ENCODE results near the gene ROPN1. TPM values are rescaled to one million over a fixed set of nuclear protein-coding genes. Genes with fewer than 3 reads are reported as not detected.
A peak's percentile ranks its signal among the peaks of the same experiment; 100 is the strongest.

The ROPN1 gene
- total and polyA plus RNA-seq, 2 of the 4 experiments (the other 2 are of a cell fraction): 0.03 to 0.18 TPM

DNA sequence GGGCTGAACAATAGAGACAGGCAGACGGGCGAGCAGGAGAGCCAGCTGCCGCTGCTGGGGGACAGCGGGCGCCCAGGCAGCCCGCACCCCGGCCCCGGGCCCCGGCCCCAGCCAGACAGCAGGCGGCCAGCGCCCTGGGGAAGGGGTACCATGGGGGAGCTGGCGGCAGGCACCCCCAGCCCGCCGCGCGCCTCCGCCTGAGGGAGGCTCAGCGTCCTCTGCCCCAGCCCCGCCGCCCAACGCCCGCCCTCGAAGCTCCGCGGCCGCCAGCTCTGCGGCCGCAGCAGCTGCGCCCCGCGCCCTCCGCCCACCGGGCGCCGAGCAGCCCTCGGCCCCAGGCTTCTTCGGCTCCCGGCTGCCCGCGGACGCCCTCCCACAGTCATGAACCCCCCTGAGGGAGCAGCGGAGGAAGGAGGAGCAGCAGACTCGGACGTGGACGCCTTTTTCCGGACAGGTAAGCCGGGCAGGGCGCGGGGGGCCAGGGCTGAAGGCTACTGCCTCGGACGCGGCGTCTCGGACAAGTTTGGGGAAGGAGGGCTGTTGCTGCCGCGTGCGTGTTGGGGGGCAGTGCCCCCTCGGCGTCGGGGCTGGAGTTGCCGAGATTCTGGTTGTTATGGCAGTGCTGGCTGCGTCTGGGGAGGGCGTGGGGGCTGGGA, 41.6 kb upstream of the ROPN1 start, which contains the start of gene KALRN:
KALRN (plus strand) TSS at position 10 of the 656 bp plus-strand sequence.
- Histone ChIP-seq H3K56ac (ENCODE audit: extremely low read depth, insufficient read depth, low read length) (peak within 1 kb of the TSS; percentile 57; the same call in 1 of the 2 replicates), H3K9me1 (ENCODE audit: insufficient read depth, low read length) (no peaks in the 10 kb centered on the region), H3K18ac (ENCODE audit: low read depth, low read length) (no peak within 1 kb of the TSS), H3K9me3 (ENCODE audit: control insufficient read depth, insufficient read depth, low read length) (no peaks in the 10 kb centered on the region), H2AFZ (replicated peaks; ENCODE audit: low read length, poor library complexity) (peak within 1 kb of the TSS; percentile 98), H3K79me1 (ENCODE audit: low read depth in 1 of 2, low read length in 2 of 2) (0 out of 4 replicates have a peak, but pooled peaks cover 0 to 3% of the 10 kb centered on the region in 2 experiments), H3K4ac (ENCODE audit: low read depth, low read length) (peak within 1 kb of the TSS; percentile 83), H3K4me3 (ENCODE audit: insufficient read depth, low read depth, low read length) (peak within 1 kb of the TSS; percentile 55), H2BK5ac (ENCODE audit: low read depth, low read length, poor library complexity, severe bottlenecking) (no peak within 1 kb of the TSS), H2BK120ac (ENCODE audit: low read depth, low read length) (peak within 1 kb of the TSS; percentile 57), H4K91ac (ENCODE audit: insufficient read depth, low read depth, low read length) (peak within 1 kb of the TSS; percentile 60; the same call in 1 of the 2 replicates), H3K23ac (ENCODE audit: low read depth, low read length) (peak within 1 kb of the TSS; percentile 68), H3K36me3 (ENCODE audit: control insufficient read depth, insufficient read depth, low read length) (no peaks in the 10 kb centered on the region), H3K4me2 (ENCODE audit: low read depth, low read length) (peak within 1 kb of the TSS; percentile 79), H4K20me1 (ENCODE audit: insufficient read depth, low read length) (no peaks in the 10 kb centered on the region; the same call in 1 of the 2 replicates), H3K9ac (ENCODE audit: low read depth, low read length) (peak within 1 kb of the TSS; percentile 70), H4K8ac (ENCODE audit: low read depth in 2 of 2, low read length in 2 of 2) (peak within 1 kb of the TSS in 1 of 2 experiments; percentile 82; a peak in 1 of 4 replicates), H3K27me3 (ENCODE audit: control insufficient read depth, insufficient read depth, low read length) (peaks cover 34% of the 10 kb centered on the region), H4K5ac (ENCODE audit: low read depth, low read length) (no peak within 1 kb of the TSS; the same call in 1 of the 2 replicates), H3K27ac (ENCODE audit: insufficient read depth, low read length) (peak within 1 kb of the TSS; percentile 28; the same call in 1 of the 2 replicates), H3K14ac (replicated peaks; ENCODE audit: low read depth, low read length) (peak within 1 kb of the TSS; percentile 72), H3K4me1 (ENCODE audit: control insufficient read depth, insufficient read depth, low read length) (peaks cover 1% of the 10 kb centered on the region; the same call in 1 of the 2 replicates), H2BK20ac (ENCODE audit: low read depth, low read length) (no peak within 1 kb of the TSS; the same call in 1 of the 2 replicates), H2AK9ac (replicated peaks; ENCODE audit: low read depth, low read length, poor library complexity) (peak within 1 kb of the TSS; percentile 77), H2BK15ac (ENCODE audit: low read depth, low read length) (no peak within 1 kb of the TSS), H2AK5ac (ENCODE audit: low read depth, low read length) (0 out of 2 replicates have a peak within 1 kb of the TSS, but pooled peaks have one; percentile 73)
- POLR2A ChIA-PET (ENCODE audit: unreplicated experiment): interaction anchor here (0.5 to 0.6 kb wide), 2 partner anchors 13 to 93 kb away, joined by 3 to 14 read pairs; no protein-coding TSS in a partner anchor
- CTCF ChIA-PET: interaction anchor here (0.6 to 1.5 kb wide), 10 partner anchors 9 to 227 kb away, joined by 3 to 7 read pairs (median 4); no protein-coding TSS in a partner anchor
- in situ Hi-C loops (cut with MboI; ENCODE audit: low sequenced_read_pairs) (no loop called here), intact Hi-C loops (cut with micrococcal nuclease) (loop anchor here (5.0 kb wide), 1 partner anchor 249 kb away; no protein-coding TSS in a partner anchor), dilution Hi-C loops (cut with HindIII; ENCODE audit: low sequenced_read_pairs, unreplicated experiment) (no loop called here)
- ATAC-seq (ENCODE audit: low read depth) (peak; percentile 36), DNase-seq (no peak)
- WGBS, 2 experiments (ENCODE audit: extremely low coverage in 2 of 2, insufficient read length in 1 of 2): 1% methylated on average over 21 of the region's 63 CpGs; no CpG with 5 or more reads in 1 of the 2 experiments
- TF ChIP-seq FOS (IDR thresholded peaks at IDR 0.05; ENCODE audit: low read depth, low read length) (no peak), SMC3 (IDR thresholded peaks at IDR 0.05; ENCODE audit: low read depth, low read length) (no peak), RAD21 (IDR thresholded peaks at IDR 0.05; ENCODE audit: low read length) (no peak), CHD1 (IDR thresholded peaks at IDR 0.05; ENCODE audit: low read depth, low read length) (no peak), MAFK (IDR thresholded peaks at IDR 0.05; ENCODE audit: low read depth, low read length) (no peak), NFE2L2 (IDR thresholded peaks at IDR 0.05; ENCODE audit: low read depth, low read length) (no peak)
- TF ChIP-seq, protein P1, sequence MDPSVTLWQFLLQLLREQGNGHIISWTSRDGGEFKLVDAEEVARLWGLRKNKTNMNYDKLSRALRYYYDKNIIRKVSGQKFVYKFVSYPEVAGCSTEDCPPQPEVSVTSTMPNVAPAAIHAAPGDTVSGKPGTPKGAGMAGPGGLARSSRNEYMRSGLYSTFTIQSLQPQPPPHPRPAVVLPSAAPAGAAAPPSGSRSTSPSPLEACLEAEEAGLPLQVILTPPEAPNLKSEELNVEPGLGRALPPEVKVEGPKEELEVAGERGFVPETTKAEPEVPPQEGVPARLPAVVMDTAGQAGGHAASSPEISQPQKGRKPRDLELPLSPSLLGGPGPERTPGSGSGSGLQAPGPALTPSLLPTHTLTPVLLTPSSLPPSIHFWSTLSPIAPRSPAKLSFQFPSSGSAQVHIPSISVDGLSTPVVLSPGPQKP (IDR thresholded peaks at IDR 0.05; ENCODE audit: borderline replicate concordance, low read depth, low read length): no peak
- no TSS peak for BruUV-seq (replicated peaks)

Measured in IMR-90 (cell line).